Left lung (tissue), 10 donors: ENCODE data around the gene MACROD2. TPM values are rescaled to one million over a fixed set of nuclear protein-coding genes. Genes with fewer than 3 reads are reported as not detected.

Experiments
- ATAC-seq: fragments of 200-7000 bp; cut with Tn5 transposase; one replicate; pipeline ENCODE4 v1.9.1; 2020; ENCODE audit warnings: moderate library complexity
- DNase-seq, 4 donors: peaks; one replicate each; pipeline ENCODE4 v3.0.0-alpha.2; 2013 to 2020
- H3K27ac ChIP-seq, 2 donors: fragments of 200-600 bp; sonication (generic) in 1 of 2; one replicate each; pipeline versions ENCODE4 v1.5.0 to v1.8.0; 2020 to 2021
- H3K27me3 ChIP-seq, 2 donors: fragments of 200-600 bp; sonication (generic) in 1 of 2; one replicate each; pipeline versions ENCODE4 v1.5.0 to v1.8.0; 2020 to 2021
- H3K36me3 ChIP-seq, 2 donors: fragments of 200-600 bp; sonication (generic) in 1 of 2; one replicate each; pipeline versions ENCODE4 v1.5.0 to v1.8.0; 2020 to 2021
- H3K4me1 ChIP-seq, 2 donors: fragments of 200-600 bp; one replicate each; pipeline ENCODE4 v1.8.0; 2021
- H3K4me3 ChIP-seq, 2 donors: fragments of 200-600 bp; sonication (generic) in 1 of 2; one replicate each; pipeline versions ENCODE4 v1.5.0 to v1.8.0; 2020 to 2021; ENCODE audit warnings: mild to moderate bottlenecking in 1 of 2
- H3K9me3 ChIP-seq, 2 donors: fragments of 200-600 bp; sonication (generic) in 1 of 2; one replicate each; pipeline versions ENCODE4 v1.5.0 to v1.8.0; 2020 to 2021
- intact Hi-C, 2 donors: fragments of 100-400 bp; cut with DNase I; formaldehyde crosslinking; loops; one replicate each; pipeline versions ENCODE4 v1.11.2 to v1.14.2; 2022
- polyA plus RNA-seq, 6 donors: library from polyadenylated mRNA; unstranded; fragments of 120-200 nt; gene quantifications; one replicate each; pipeline ENCODE4 v1.2.1, GENCODE V29; 2013; ENCODE audit not compliant: insufficient read length in 6 of 6
- total RNA-seq, 2 donors: library from RNA; stranded (reverse); fragmentation: NEBNext Ultra II Directional; extraction: Animal tissue kit (Norgen Biotek cat#: 25700); gene quantifications; one replicate each; pipeline ENCODE4 v1.2.1, GENCODE V29; 2021
- TF ChIP-seq, protein P1 (sequence below), 2 donors: fragments of 200-600 bp; sonication (generic) in 1 of 2; IDR thresholded peaks; one replicate each; pipeline versions ENCODE4 v1.5.0 to v1.8.0; 2021; ENCODE audit warnings: antibody characterized with exemption in 2 of 2
- donor health status: DM: no; HTN: yes; CAD: no.
- donor health status: DM: no; HTN: no; CAD: no.

Gene MACROD2
- total and polyA plus RNA-seq, 8 donors, result 6.1 to 23.6 (median 8.9) TPM

DNA sequence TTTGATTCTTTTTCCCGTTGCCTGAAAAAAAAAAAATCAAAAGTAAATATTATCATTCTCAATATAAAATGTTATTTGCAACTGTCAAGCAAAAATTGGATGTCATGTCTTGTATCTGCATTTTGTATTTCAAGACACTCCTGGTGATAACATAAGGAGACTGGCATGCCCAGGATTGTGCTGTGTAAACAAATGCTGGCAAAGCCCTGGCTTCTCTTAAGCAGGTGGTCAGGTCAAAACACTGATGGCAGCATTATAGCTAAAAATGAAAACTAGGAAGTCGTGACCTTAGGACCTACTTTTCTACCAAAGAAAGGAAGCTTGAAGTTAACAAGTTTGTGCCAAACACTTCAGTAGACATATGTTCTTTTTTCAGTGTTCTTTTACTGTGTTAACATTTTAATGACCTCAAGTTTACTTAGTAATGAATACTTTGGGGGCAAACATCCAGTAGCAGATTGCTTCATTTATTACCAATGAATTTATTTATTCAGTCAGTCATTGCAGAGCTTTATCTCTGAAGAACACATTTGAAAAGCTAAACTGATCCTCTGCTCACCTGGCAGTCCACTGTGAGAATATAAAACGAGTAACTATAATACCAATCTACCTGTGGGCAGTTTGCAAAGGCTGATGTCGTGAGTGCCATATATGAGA is 585.2 kb downstream of the MACROD2 start:
- H3K9me3 ChIP-seq, result no peaks in the 10 kb centered on the region
- TF ChIP-seq, protein P1, sequence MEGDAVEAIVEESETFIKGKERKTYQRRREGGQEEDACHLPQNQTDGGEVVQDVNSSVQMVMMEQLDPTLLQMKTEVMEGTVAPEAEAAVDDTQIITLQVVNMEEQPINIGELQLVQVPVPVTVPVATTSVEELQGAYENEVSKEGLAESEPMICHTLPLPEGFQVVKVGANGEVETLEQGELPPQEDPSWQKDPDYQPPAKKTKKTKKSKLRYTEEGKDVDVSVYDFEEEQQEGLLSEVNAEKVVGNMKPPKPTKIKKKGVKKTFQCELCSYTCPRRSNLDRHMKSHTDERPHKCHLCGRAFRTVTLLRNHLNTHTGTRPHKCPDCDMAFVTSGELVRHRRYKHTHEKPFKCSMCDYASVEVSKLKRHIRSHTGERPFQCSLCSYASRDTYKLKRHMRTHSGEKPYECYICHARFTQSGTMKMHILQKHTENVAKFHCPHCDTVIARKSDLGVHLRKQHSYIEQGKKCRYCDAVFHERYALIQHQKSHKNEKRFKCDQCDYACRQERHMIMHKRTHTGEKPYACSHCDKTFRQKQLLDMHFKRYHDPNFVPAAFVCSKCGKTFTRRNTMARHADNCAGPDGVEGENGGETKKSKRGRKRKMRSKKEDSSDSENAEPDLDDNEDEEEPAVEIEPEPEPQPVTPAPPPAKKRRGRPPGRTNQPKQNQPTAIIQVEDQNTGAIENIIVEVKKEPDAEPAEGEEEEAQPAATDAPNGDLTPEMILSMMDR (IDR thresholded peaks at IDR 0.05), result no peak
- H3K36me3 ChIP-seq, result no peaks in the 10 kb centered on the region
- no peaks in the 10 kb centered on the region for H3K4me1 ChIP-seq
- no peak overlapping the region for H3K27ac ChIP-seq
- ATAC-seq, result peak; percentile 65
- intact Hi-C loops, result no loop called here
- DNase-seq, result no peak
- H3K4me3 ChIP-seq, result no peak overlapping the region
- H3K27me3 ChIP-seq, result no peaks in the 10 kb centered on the region

DNA sequence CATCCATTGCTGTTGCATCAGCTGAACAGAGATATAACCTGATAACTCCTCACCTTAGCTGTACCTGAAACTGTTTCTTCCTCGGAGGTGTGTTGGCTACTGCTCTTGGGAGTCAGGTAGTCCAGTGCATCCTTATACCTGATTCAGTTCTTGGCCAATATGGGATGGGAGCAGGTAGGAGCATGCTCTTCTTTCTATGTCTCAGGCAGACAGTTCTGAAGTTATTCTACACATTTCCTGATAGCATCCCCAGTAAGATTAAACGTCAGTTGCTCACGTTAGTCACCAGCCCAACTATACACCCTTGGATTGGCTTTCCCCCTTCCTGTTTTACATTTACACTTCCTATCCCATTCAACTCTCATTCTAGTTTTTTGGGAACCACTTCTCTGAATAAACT is 586.4 kb downstream of the MACROD2 start:
- no peaks in the 10 kb centered on the region for H3K9me3 ChIP-seq
- DNase-seq (no peak), ATAC-seq (no peak)
- no peak overlapping the region for H3K4me3 ChIP-seq
- H3K27ac ChIP-seq, result no peak overlapping the region
- H3K4me1 ChIP-seq, result no peaks in the 10 kb centered on the region
- H3K27me3 ChIP-seq, result no peaks in the 10 kb centered on the region
- H3K36me3 ChIP-seq, result no peaks in the 10 kb centered on the region
- intact Hi-C loops, result no loop called here
- TF ChIP-seq, protein P1 (IDR thresholded peaks at IDR 0.05), result no peak

DNA sequence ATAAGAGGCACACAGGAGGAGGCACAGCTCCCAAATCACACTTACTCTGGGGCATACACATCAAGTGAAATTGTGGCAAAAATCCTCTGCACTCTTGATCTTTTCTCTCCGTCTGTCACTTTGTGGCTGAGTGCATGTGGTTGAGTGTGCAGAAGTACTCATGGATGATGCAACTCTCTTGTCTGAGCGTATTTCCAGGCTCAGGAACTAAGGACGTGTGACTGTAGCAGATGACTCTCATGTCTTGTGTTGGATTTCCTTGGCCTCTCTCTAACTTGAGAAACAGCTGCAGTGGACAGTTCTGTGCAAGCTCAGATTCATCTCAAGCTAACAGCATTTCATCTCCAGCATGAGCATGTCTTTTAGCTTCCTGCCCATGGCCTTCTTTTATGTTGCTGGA is 587.5 kb downstream of the MACROD2 start:
- Histone ChIP-seq H3K9me3 (no peaks in the 10 kb centered on the region), H3K4me3 (no peak overlapping the region), H3K27me3 (no peaks in the 10 kb centered on the region), H3K36me3 (no peaks in the 10 kb centered on the region), H3K4me1 (no peaks in the 10 kb centered on the region), H3K27ac (no peak overlapping the region)
- intact Hi-C loops, result no loop called here
- no peak for DNase-seq
- ATAC-seq, result no peak
- TF ChIP-seq, protein P1 (IDR thresholded peaks at IDR 0.05), result no peak

DNA sequence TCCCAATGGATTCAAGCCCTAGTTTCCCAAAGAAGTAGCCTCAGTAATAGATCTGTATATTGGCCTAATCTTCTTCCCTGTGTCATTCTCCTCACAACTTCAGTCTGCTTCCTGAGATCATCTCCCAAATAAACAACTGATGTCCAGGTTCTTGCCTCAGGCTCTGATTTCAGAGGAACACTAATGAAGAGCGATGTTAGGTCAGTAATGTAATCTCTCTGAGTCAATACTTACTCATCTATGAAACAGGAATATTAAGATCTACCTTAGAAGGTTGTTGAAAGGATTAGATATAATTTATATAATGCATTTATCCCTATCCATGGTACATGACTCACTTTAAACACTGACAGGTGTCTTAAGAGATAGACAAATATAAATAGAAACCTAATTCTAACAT is 588.1 kb downstream of the MACROD2 start:
- Histone ChIP-seq H3K36me3 (no peaks in the 10 kb centered on the region), H3K27ac (no peak overlapping the region), H3K9me3 (peaks cover 0 to 2% of the 10 kb centered on the region in 2 donors), H3K27me3 (no peaks in the 10 kb centered on the region), H3K4me1 (no peaks in the 10 kb centered on the region), H3K4me3 (no peak overlapping the region)
- TF ChIP-seq, protein P1 (IDR thresholded peaks at IDR 0.05), result no peak
- no peak for DNase-seq
- intact Hi-C loops, result no loop called here
- no peak for ATAC-seq

DNA sequence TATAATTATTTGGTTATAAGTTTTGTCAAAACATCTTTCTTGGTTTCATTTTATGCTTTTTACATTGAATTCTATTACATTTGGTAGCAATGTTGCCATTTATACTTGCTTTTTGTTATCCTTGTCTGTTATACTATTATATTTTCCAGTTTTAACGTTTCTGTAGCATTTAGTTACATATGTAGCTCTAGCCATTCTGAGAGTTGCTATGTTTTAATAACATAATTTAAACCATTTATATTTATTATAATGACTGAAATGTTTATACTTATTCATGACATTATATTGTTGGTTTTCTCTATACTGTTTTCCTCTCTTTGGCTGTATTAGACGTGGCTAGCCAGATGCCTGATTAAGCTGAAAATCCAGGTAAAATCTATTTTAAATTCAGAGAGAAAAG is 594.1 kb downstream of the MACROD2 start:
- H3K4me3 ChIP-seq, result no peak overlapping the region
- no peak for DNase-seq
- no peaks in the 10 kb centered on the region for H3K4me1 ChIP-seq
- intact Hi-C loops, result no loop called here
- no peaks in the 10 kb centered on the region for H3K36me3 ChIP-seq
- no peak for ATAC-seq
- no peaks in the 10 kb centered on the region for H3K27me3 ChIP-seq
- H3K27ac ChIP-seq, result no peak overlapping the region
- TF ChIP-seq, protein P1 (IDR thresholded peaks at IDR 0.05), result no peak
- peaks cover 0 to 23% of the 10 kb centered on the region in 2 donors for H3K9me3 ChIP-seq
